GM23338 (cell line): ENCODE data around the gene ABHD6. TPM values are rescaled to one million over a fixed set of nuclear protein-coding genes. Genes with fewer than 3 reads are reported as not detected.

ENCODE experiments used
- ATAC-seq: fragments of 200-7000 bp; cut with Tn5 transposase; 3 replicates; pipeline ENCODE4 v1.9.1; 2020
- DNase-seq: peaks from one replicate; pipeline ENCODE4 v3.0.0-alpha.2; 2015; ENCODE audit warnings: low spot score
- H2AFZ ChIP-seq: fragments of 200-600 bp; sonication (generic); 2 replicates; pipeline ENCODE4 v1.8.0; 2016; ENCODE audit warnings: antibody characterized with exemption, mild to moderate bottlenecking, moderate library complexity
- H3F3A ChIP-seq: fragments of 200-600 bp; sonication (generic); replicated peaks from 2 replicates; pipeline ENCODE4 v1.8.0; 2017; ENCODE audit warnings: antibody characterized with exemption, mixed run types, low read depth
- H3K27ac ChIP-seq: fragments of 200-600 bp; sonication (generic); 2 replicates; pipeline ENCODE4 v1.6.1; 2016; ENCODE audit warnings: low read depth
- H3K27me3 ChIP-seq: fragments of 200-600 bp; sonication (generic); 2 replicates; pipeline ENCODE4 v1.8.0; 2016; ENCODE audit warnings: mild to moderate bottlenecking, mixed run types, moderate library complexity; ENCODE audit not compliant: insufficient read depth
- H3K36me3 ChIP-seq: fragments of 200-600 bp; sonication (generic); 2 replicates; pipeline ENCODE4 v1.8.0; 2016; ENCODE audit warnings: mild to moderate bottlenecking; ENCODE audit not compliant: insufficient read depth
- H3K4me1 ChIP-seq: fragments of 200-600 bp; sonication (generic); 2 replicates; pipeline ENCODE4 v1.8.0; 2016; ENCODE audit warnings: mild to moderate bottlenecking, moderate library complexity; ENCODE audit not compliant: insufficient read depth
- H3K4me2 ChIP-seq: fragments of 200-600 bp; sonication (generic); 2 replicates; pipeline ENCODE4 v1.7.1; 2017; ENCODE audit warnings: mixed run types
- H3K4me3 ChIP-seq: fragments of 200-600 bp; sonication (generic); 2 replicates; pipeline ENCODE4 v1.6.1; 2016; ENCODE audit warnings: mixed run types
- H3K79me2 ChIP-seq: fragments of 200-600 bp; sonication (generic); replicated peaks from 2 replicates; pipeline ENCODE4 v1.8.0; 2017; ENCODE audit warnings: mild to moderate bottlenecking; ENCODE audit not compliant: insufficient read depth
- H3K9me2 ChIP-seq: fragments of 200-600 bp; sonication (generic); 2 replicates; pipeline ENCODE4 v1.8.0; 2017; ENCODE audit not compliant: insufficient read depth
- H4K20me1 ChIP-seq: fragments of 200-600 bp; sonication (generic); replicated peaks from 2 replicates; pipeline ENCODE4 v1.8.0; 2017; ENCODE audit warnings: mild to moderate bottlenecking; ENCODE audit not compliant: insufficient read depth
- H3K27ac Mint-ChIP-seq: 2 replicates; pipeline ENCODE4 v1.8.0; 2020; ENCODE audit warnings: inconsistent platforms, mild to moderate bottlenecking, moderate library complexity, mixed read lengths
- H3K27me3 Mint-ChIP-seq: 3 replicates; pipeline ENCODE4 v1.8.0; 2022; ENCODE audit warnings: low read depth, mild to moderate bottlenecking, moderate library complexity, mixed read lengths, inconsistent platforms; ENCODE audit not compliant: insufficient read depth, poor library complexity
- H3K36me3 Mint-ChIP-seq: 3 replicates; pipeline ENCODE4 v1.8.0; 2021; ENCODE audit warnings: low read depth, mild to moderate bottlenecking, inconsistent platforms, moderate library complexity, mixed read lengths
- H3K4me1 Mint-ChIP-seq: 3 replicates; pipeline ENCODE4 v1.8.0; 2020; ENCODE audit warnings: mild to moderate bottlenecking, inconsistent platforms, mixed read lengths
- H3K4me3 Mint-ChIP-seq: 3 replicates; pipeline ENCODE4 v1.8.0; 2021; ENCODE audit warnings: moderate library complexity, mild to moderate bottlenecking, inconsistent platforms, mixed read lengths
- H3K9me3 Mint-ChIP-seq: 3 replicates; pipeline ENCODE4 v1.8.0; 2020; ENCODE audit warnings: moderate library complexity, mild to moderate bottlenecking, inconsistent platforms, mixed read lengths
- CREB1 ChIP-seq: fragments of 250-450 bp; sonication (Bioruptor Pico); IDR thresholded peaks from 2 replicates; pipeline ENCODE4 v1.5.0; 2020; ENCODE audit warnings: low read depth, mild to moderate bottlenecking, moderate library complexity
- CTCF ChIP-seq, 2 experiments: fragments of 200-600 bp in 1 of 2; sonication (generic) in 1 of 2; conservative IDR thresholded peaks; 2 replicates each; pipeline versions ENCODE4 v1.5.1 to v1.6.1; 2016 to 2017; ENCODE audit warnings: antibody characterized with exemption in 2 of 2, low read depth in 2 of 2, mild to moderate bottlenecking in 2 of 2, moderate library complexity in 1 of 2
- ETS1 ChIP-seq: IDR thresholded peaks from 2 replicates; pipeline ENCODE4 v1.6.1; 2016; ENCODE audit warnings: antibody characterized with exemption
- EZH2 ChIP-seq: fragments of 200-600 bp; sonication (generic); IDR thresholded peaks from one replicate; pipeline ENCODE4 v1.8.0; 2017; ENCODE audit warnings: antibody characterized with exemption, mild to moderate bottlenecking, low read depth; ENCODE audit not compliant: unreplicated experiment
- EZH2phosphoT487 ChIP-seq: fragments of 200-600 bp; sonication (generic); IDR thresholded peaks from one replicate; pipeline ENCODE4 v1.8.1; 2018; ENCODE audit warnings: antibody characterized with exemption; ENCODE audit not compliant: unreplicated experiment
- JUNB ChIP-seq: IDR thresholded peaks from one replicate; pipeline ENCODE4 v1.6.1; 2016; ENCODE audit warnings: antibody characterized with exemption; ENCODE audit not compliant: unreplicated experiment
- NANOG ChIP-seq: IDR thresholded peaks from 2 replicates; pipeline ENCODE4 v1.6.1; 2016; ENCODE audit warnings: antibody characterized with exemption, borderline replicate concordance
- POLR2AphosphoS5 ChIP-seq: IDR thresholded peaks from 2 replicates; pipeline ENCODE4 v1.6.1; 2016; ENCODE audit warnings: antibody characterized with exemption, low read depth
- REST ChIP-seq: IDR thresholded peaks from one replicate; pipeline ENCODE4 v1.6.1; 2018; ENCODE audit warnings: antibody characterized with exemption; ENCODE audit not compliant: unreplicated experiment
- STAT1 ChIP-seq: IDR thresholded peaks from one replicate; pipeline ENCODE4 v1.6.1; 2016; ENCODE audit warnings: antibody characterized with exemption; ENCODE audit not compliant: unreplicated experiment
- ZNF114 ChIP-seq: fragments of 250-450 bp; sonication (Bioruptor Pico); IDR thresholded peaks from 2 replicates; pipeline ENCODE4 v1.5.0; 2020; ENCODE audit warnings: mild to moderate bottlenecking, moderate library complexity
- ZNF331 ChIP-seq: fragments of 250-450 bp; sonication (Bioruptor Pico); IDR thresholded peaks from 2 replicates; pipeline ENCODE4 v1.5.0; 2020; ENCODE audit warnings: low read depth, mild to moderate bottlenecking, moderate library complexity
- ZNF462 ChIP-seq: fragments of 250-450 bp; sonication (Bioruptor Pico); IDR thresholded peaks from 2 replicates; pipeline ENCODE4 v1.5.0; 2020; ENCODE audit warnings: mild to moderate bottlenecking, moderate library complexity
- polyA plus RNA-seq: library from polyadenylated mRNA; unstranded; fragments of >200 nt; fragmentation: Nextera tagmentation; extraction: Ambion mirVana; gene quantifications from 2 replicates; pipeline ENCODE4 v1.2.1, GENCODE V29; 2016
- total RNA-seq: library from RNA; depleted of rRNA; stranded (reverse); fragments of >200 nt; shearing (Covaris generic); gene quantifications from 2 replicates; pipeline ENCODE4 v1.2.3, GENCODE V29; 2014

Gene ABHD6
- total and polyA plus RNA-seq, 2 experiments from 2014 or later = 3.7 to 5.5 TPM

GRCh38 chr3:58210761-58211460 is 26.7 kb upstream of the ABHD6 start, which contains the start of gene DNASE1L3:
Gene DNASE1L3, minus strand, starts transcription at chr3:58210972. Its CDS starts 66 bp downstream, at chr3:58210906.
- Mint-ChIP-seq H3K36me3 (no peaks in the 10 kb centered on the region), H3K27me3 (no peaks in the 10 kb centered on the region), H3K4me1 (no peaks in the 10 kb centered on the region), H3K9me3 (no peaks in the 10 kb centered on the region), H3K4me3 (no peak within 1 kb of the TSS), H3K27ac (no peak within 1 kb of the TSS)
- no peaks in the 10 kb centered on the region for H3F3A ChIP-seq
- peaks cover 7% of the 10 kb centered on the region; the same call in 1 of the 2 replicates for H3K9me2 ChIP-seq
- H3K79me2 ChIP-seq = no peaks in the 10 kb centered on the region
- no peak within 1 kb of the TSS for H3K4me2 ChIP-seq
- TF ChIP-seq EZH2phosphoT487 (no peak), REST (no peak), CREB1 (CRISPR knock-in tag) (no peak), JUNB (no peak), ETS1 (no peak), NANOG (no peak), ZNF462 (CRISPR knock-in tag) (no peak), ZNF114 (CRISPR knock-in tag) (no peak), ZNF331 (CRISPR knock-in tag) (no peak), STAT1 (no peak), EZH2 (no peak), POLR2AphosphoS5 (no peak), CTCF (conservative IDR thresholded peaks at IDR 0.05; ENCODE audit: low read depth in 2 of 2) (no peak)
- no peaks in the 10 kb centered on the region for H4K20me1 ChIP-seq
- ATAC-seq (no peak), DNase-seq (no peak)
- H3K27me3 ChIP-seq = no peaks in the 10 kb centered on the region
- H3K4me3 ChIP-seq = no peak within 1 kb of the TSS
- H2AFZ ChIP-seq = peak within 1 kb of the TSS; percentile 18; the same call in 1 of the 2 replicates
- H3K27ac ChIP-seq = no peak within 1 kb of the TSS
- H3K36me3 ChIP-seq = no peaks in the 10 kb centered on the region
- H3K4me1 ChIP-seq = no peaks in the 10 kb centered on the region; the same call in 1 of the 2 replicates
